ENCODE measurements around the gene RIPOR3.

The RIPOR3 gene
- total RNA-seq = 0 to 0.27 (median 0.14) reads per million in 4 donors

- no peak for DNase-seq
Observed at GRCh38 chr20:50690650-50691572, at the start of gene RIPOR3. RIPOR3 (minus strand) TSS chr20:50691542; CDS start chr20:50691128, 414 bp downstream.

DNA sequence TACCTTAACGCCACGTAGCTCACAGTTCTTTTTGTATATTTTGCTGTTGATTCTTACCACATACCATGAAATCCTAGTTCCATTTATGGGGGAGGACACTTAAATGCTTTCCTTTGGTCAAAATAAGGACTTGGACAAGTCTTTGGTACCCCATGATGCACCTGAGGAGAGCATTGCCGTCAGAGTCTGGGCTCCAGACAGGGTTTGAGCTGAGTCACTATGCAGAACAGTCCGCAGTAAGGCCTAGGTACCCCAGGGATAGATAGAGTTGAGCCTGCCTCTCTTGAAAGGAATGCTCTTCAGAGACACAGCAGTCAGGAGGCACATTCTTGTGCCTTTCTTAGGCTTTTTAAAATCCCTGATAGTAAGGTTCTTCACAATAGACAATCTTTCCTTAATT is 46.0 kb upstream of the RIPOR3 start:
- no peak for DNase-seq

DNA sequence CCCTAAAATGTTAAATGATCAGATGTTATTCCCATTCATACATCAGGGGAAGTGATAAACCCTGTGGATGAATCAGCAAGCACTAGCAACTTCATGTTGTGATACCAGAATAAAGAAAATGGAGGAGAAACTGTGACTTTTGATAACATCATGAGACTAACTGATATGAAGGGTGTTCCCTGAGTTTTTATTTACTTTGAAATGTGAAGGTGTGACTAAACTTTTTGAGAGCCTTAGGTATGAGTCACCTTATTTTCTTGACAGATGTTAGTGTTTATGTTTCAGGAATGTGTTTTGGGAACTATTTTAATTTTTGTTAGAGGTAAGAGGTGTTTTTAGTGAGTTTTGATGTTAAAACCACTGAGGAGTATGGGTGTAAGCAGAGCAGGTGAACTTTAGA is 44.5 kb upstream of the RIPOR3 start:
- DNase-seq = no peak

GRCh38 chr20:50734730-50735679 is 43.7 kb upstream of the RIPOR3 start:
- DNase-seq = no peak

DNA sequence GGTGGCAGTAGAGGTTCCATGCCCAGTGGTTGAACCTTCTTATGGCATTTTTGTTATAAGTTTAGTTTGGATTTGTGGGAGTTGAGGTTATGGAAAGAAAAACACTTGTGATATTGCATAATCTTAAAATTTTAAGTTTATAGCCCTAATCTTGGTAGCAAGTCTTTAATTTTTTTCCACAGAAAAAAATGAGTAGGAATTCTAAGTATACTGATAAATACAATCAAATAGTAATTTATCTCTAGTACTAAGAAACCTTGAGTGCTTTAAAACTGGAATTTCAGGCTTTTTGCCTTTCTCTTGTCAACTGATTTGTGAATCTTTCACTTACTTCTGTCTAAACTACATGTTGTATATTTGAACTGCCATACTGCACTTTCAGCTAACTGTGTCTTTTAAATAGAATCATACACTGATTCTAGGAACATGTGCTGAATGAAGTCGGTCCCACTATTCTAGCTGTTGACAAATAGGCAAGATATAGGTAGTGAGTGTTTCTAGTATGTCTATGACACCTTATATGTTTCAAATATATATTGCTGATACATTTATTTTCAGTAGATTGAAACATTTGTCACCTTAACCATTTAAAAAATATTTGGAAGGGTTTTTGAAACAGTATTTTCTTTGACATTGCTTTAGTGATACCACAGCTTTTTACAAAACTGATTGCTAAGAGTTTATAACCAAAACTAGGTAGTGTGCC is 42.5 kb upstream of the RIPOR3 start:
- no peak for DNase-seq

DNA sequence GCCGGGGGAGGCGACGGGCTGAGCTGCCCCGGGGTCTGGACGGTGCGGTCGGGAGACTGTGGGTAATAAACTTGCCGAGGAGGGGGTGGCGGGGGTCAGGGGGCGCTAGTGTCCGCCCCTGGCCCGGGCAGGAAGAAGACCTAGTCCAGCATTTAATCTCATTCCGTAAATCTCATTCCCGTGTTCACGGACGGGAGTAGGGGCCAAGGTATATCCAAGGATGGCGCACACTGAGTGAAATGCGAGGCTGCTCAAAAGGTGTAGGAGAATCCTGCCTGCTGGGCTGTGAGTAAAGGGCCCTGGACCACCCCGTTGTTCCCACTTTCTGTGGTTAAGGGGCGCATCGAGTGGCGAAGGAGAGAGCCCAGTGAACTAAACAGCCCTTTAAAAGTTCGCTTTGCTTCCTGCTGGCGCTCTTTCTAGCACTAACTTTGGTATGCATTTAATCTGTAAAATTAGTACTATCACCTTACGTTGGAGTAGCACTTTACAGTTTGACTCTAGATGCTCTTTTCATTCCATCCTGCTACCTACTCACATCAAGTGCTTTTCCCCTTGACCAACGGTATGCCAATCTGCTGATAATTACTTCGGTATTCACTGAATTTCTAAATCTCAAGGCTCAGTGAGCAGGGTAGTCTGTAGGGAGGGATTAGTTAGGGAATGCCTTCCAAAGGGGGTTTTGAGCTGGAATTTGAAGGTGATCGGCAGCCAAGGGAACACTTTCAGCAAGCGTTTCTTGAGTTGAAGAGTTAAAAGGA is 40.8 kb upstream of the RIPOR3 start:
- no peak for DNase-seq

GRCh38 chr20:50731055-50731929 is 40.0 kb upstream of the RIPOR3 start, which contains the start of gene PARD6B:
PARD6B (plus strand) TSS chr20:50731580; CDS start chr20:50731787, 207 bp downstream.
- peak; percentile 99 to 100 (median 99) for DNase-seq

GRCh38 chr20:50730765-50731054 is 39.4 kb upstream of the RIPOR3 start:
- DNase-seq = no peak

DNA sequence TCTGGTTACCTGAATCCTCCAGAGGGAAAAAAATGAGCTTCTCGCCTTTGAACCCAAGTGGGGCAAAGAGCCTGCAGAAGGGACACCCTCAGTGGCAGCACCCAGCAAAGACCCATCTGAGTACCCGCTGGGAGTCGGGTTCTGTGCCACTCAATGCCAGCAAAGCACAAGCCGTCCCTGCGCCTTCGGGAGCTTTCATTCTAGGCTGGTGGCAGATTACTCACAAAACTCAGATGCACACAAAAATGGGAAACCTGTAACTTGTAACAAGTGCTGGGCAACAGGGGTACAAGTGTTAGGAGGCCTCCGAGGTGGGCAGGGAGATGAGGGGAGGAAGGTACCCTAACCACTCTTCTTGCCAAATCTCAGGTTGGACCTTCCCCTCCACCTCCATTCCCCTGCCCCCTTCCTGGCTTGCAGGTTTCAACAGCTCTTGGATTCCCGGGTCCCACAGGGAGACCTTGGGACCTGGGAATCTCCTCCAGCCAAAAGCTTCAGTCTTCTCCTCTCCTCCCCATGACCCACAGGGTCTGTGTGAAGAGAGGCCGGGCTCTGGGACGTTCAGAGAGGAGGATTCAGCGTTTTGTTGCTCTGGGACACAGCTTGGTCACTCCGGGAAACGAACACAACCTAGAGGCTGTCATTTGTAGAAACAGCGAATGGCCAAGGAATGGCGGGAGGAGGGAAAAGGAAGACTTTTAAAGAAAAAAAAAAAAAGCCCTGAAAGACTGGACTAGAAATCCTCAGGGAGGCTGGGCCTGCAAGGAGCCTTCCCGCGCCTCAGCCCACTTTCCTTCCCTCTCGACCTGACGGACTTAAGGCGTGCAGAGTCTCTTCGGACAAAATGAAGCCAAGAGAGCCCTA is 38.8 kb upstream of the RIPOR3 start:
- peak in 1 of 5 donors; percentile 5 for DNase-seq

DNA sequence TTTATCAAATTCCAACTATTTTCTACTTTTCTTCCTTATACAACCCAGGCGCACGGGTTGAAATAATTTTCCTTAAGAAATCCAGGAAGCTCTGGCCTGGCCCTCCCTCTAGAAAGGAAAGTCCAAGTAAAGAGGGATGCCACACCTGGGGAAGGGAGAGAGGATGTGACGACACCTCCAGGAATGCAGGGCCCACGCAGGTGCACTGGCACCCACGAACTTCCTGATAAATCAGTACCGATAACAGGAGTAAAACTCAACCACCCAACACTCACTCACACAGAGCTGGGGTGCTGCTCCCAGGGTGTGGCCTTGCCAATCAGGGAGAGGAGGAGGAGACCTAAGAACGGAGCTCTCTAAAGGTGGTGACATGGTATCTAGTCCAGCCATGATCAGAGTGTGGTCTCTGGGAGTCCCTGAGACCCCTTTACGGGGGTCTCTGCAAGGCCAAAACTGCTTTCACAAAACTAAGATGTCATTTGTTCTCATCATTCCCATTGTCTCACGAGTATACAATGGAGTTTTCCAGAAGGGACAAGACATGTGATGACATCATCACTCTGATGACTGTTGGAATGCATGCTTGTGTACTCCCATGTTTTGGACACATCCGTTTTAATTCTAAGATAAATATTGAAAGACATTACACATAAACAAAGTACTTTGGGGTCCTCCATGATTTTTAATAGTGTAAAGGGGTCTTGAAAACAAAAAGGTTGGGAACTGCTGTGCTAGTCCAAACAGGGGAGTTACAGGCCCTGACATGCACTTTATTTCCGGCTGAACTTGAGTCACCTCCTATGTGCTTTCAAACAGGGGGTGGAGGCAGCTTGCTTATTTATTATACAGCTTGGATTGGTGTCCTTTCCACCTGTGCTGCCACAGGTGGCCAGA is 37.9 kb upstream of the RIPOR3 start:
- DNase-seq = no peak

DNA sequence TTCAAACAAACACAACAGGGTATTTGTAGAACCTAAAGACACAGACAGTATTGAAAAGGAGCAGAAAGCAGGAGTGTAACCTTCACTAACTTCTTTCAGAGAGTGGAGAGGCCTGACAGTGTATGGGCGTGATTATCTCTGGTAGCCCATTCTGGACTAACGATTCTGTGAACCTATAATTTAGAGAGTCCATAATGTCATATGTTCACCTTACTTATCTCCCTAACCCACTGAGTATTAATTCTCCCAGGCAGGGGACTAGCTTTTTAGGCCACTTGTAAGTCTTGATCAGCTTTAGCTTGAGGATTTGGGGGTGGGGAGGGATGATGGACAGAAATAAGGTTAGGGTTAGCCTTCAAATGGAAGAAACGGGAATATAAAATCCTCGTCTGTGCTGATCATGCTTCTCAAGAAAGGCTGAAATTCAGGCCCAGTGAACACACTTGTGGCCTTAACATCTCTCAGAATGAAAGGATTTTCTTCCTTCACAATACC is 37.2 kb upstream of the RIPOR3 start:
- DNase-seq = no peak

DNA sequence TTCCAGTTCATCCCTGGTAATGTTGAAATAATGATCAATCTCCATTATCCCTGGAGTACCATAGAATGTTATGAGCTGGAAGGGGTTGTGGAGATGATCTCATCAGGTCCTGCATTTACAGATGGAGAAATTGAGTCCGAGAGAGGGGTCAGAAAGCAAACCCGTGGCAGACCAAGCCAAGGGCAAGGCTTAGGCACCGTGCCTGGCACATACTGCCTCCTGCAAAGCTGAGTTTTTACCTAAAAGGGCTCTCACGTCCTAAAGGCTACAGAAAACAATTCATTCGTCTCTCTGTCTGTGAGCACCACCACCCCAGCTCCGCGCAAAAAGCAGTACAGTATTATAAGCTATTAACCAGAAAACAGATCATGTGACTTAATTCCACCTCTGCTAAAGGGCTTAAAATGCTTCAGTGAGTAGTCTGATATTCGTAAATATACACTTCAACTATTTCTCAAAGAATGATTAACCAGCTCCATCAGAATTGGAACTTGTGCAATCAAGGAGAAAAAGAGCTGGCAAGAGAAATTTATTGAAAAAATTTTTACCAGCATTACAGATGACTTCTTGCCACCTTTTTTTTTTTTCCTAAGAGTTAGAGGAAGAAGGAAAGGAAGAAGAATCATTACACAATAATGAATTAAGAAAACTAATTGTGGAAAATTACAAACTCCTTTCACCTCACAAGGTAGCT is 36.6 kb upstream of the RIPOR3 start:
- no peak for DNase-seq

- DNase-seq = no peak
Observed at GRCh38 chr20:50726955-50727791, 35.8 kb upstream of the RIPOR3 start.

DNA sequence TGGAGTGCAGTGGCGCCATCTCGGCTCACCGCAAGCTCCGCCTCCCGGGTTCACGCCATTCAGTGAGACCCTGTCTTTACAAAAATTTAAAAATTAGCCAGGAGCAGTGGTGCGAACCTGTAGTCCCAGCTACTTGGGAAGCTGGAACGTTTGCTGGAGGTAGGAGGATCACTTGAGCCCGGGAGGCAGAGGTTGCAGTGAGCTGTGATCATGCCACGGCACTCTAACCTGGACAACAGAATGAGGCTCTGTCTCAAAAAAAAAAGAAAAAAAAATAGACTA is 34.3 kb upstream of the RIPOR3 start:
- no peak for DNase-seq

- DNase-seq = no peak
Observed at GRCh38 chr20:50724851-50725723, 33.7 kb upstream of the RIPOR3 start.

DNA sequence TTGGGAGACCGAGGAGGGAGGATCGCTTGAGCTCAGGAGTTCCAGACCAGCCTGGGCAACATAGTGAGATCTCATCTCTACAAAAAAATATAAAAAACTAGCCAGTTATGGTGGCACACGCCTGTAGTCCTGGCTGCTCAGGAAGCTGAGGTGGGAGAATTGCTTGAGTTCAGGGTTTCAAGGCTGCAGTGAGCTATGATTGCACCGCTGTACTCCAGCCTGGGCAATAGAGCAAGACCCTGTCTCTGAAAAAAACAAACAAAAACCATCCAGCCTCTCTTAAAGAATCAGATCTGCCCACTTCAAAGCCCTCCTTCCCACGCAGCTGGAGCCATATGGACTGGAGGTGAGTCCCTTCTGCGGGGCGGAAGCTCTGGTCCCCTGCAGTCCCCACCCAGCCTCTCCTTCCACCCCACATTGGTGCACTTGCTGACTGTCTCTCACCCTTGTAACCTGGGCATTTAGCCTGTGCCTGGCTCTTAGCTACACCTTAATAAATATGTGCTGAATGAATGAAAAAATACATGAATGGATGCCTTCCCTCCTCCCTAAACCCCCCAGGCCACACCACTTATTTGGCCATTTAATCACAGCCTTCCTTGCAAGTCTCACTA is 32.9 kb upstream of the RIPOR3 start:
- no peak for DNase-seq

Measured in T-helper 1 cell (primary cell).